CD4-positive, alpha-beta T cell treated with Interleukin-6 at 100 ng/mL for 8 hours (primary cell): ENCODE measurements around the gene LPP.
"Not testable (repeated sequence)": the region's sequence is repeated elsewhere in the genome, so short reads cannot be mapped to it uniquely, and the experiment has no call there.

Experiments
- DNase-seq: peaks from one replicate; pipeline ENCODE4 v3.0.0-alpha.2; 2020; ENCODE audit warnings: mixed read lengths, low spot score

LPP gene

DNA sequence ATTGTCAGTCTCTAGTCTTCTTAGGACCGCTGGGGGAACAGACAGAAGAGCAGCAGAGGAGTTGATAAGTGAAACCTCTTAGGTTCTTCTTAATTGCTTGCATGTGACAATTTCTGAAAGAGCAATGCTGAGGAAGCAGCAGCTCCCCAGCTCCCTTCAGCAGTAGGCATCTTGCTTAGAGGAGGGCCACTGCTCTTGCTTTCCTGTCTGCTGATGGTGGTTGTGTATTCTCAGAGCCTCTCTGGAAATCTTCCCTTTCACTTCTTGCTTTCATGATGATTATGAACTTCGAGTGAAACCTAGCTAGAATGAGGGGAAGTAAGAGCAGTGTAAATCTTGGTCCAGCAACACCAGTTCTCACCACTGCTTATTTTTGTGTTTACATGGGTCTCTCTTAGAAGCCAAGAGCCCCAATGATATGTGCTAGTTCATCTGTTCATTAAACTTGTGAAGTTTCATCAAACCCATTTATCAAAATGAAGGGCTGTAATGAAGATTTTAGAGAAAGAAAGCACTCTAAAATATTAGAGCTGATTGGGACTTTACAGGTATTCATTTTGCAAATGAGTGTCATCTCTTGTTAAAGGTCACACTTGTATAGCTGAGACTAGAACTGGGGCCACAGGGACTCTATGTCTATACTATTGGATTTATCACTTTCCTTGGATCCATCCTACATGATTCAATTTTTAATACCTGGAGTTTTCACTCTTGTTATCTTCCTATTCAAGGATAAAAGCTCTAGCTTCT, 246.7 kb downstream of the LPP start:
- peak; percentile 10 for DNase-seq

DNA sequence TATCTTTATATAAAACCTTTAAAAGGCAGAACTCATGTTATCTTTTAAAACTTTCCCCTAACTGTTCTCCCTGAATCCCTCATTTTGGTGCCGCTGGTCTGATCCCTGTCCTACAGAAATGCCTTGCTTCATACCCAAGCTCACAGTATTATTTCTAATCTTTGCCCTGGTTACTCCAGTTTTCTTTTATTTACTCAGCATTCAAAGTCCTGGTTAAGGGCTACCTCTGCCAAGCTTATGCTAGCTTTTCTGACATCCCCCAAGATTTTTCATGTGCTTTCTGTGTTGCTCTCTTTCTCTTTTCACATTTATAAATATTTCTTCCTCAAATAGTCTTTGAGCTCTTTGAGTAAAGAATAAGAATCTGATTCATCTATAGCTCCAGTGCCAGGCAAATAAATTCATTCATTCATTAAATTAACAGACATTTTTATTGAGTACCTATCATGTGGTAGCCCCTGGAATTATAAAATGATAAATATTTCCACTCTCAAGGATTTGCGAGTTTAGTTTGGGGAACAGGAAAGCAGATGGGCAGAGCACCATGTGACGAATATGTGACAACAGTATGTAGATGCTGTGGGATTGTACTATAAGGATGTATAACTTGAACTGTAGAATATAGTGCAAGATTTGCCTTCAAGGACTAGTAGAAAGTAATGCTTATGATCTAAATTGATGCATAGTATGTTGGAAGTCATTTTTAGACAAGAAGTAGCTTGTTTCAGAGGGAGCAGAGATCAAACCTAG, 247.5 kb downstream of the LPP start:
- no peak for DNase-seq

DNA sequence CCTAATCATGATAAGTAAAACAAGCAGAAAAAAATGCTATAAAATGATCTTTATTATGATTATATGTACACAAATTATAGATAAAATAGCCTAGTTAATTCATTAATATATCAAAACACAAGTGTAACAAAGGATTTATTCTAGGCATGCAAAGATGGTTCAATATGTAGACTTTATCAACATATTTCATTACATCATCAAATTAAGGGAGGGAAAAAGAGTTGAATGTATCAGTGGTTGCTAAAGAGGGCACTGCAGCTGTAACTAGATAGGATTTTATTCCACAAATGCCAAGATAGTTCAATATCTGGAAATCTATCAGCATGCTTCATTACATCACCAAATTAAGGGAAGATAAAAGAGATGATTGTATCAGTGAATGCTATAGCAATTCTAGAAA, 248.3 kb downstream of the LPP start:
- no peak for DNase-seq

DNA sequence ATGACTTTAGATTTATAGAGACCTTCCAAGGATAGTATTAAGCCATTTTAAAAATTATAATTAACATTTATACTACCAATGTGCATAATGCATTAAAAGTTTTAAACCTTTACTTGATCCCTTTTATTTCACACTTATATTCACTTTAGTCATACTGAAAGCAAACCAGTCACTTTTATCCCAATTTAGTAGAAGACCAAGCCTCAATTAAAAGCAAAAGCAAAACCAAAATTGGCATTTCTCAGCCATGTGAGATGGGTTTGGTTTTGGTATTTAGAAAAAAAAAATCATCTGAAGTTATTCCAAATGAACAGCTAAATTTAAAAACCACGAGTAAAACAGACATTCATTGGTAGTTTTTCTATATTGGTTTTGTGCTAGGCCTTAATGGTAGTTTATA, 249.4 kb downstream of the LPP start:
- DNase-seq: no peak

DNA sequence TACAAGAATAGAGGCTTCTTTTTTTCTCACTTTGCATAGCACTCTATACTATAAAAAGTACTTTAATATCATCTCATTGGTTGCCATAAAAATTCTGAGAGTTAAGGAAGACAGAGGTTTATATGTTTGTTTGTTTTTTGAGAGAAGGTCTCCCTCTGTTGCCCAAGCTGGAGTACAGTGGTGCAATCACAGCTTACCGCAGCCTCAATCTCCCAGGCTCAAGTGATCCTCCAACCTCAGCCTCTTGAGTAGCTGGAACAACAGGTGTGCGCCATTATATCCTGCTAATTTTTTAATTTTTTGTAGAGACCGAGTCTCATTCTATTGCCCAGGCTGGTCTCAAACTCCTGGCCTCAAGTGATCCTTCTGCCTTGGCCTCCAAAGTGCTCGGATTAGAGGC, 250.2 kb downstream of the LPP start:
- no peak for DNase-seq

DNA sequence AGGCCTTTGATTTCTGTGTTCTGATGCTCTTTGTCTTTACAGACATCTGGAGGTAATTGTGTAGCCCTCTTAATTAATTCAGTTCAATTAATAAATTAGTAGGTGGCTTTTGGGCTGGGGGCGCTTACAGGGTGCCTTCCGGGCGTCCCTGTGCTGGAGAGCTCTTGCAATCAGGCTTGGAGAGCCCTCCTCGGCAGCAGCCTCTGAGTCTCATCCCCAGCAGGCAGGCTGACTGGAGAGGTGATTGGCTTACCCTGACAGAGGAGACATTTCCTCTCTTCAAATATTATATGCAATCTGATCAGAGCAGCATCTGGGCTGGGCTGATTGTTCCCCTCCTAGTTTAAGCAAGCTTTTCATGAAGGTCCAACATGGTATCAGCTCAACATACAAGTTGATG, 250.7 kb downstream of the LPP start:
- DNase-seq: no peak

DNA sequence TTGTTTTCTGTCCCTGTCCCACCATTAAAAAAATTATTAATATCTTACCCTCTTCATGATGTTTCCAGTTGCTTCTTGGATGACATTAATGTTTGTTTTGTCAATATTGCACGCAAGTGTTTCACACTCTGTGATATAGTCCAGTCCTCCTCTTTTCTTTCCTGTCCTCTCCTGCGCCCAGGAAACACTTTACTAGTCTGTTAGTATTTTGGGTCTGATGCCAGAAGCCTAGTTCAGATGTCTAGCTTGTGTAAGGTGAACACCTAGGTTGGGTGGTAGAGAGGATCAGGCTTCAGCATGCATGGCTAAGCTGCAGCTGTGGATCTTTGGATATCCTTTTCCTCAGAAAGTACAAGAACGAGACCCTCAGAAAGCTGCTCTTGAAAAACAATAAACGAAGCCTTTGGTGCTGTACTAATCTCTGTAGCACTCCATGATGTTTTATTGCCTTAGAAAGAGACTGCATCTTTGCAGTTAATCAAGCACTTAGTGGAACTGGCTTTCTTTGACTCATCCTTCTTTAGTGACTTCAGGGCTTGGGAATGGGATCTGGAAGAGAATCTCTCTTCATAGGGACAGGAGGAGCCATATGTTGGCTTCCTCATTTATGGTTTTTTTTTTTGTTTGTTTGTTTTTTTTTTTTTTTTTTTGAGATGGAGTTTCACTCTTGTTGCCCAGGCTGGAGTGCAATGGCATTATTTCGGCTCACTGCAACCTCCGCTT, 253.4 kb downstream of the LPP start:
- DNase-seq: no peak

DNA sequence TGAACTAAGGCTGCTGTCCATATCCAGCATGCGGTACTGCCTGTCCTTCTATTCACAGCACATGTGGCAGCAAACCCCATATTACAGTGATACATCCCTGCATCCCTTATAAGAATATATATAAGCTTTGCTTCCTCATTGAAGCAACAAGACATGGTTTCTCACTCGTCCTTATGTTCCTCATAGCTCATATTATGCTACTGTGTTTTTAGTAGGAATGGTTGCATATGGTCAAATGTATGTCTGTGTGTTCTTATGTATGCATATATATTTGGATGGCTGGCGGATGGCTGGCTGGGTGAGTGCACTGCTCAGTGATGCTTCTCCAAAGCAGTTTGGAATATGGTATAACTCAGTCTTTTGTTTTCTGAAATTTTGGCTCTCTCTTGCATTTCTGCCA, 254.9 kb downstream of the LPP start:
- DNase-seq: no peak

DNA sequence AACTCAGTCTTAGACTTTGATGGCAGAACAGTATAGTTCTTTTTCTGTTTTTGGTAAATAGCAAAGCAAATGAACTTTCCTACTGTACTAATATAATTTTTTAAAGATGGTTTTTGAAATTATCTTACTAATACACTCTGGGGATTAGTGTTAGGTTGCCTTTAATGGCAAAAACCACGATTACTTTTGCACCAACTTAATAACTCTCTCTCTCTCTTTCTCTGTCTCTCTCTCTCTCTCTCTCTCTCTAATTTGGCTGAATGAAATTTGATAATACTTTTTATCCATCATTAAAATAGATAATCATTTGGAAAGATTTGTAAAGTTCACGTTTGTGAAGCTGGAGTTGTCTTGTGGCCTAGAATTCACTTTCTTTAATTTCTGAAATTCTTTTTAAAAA, 257.8 kb downstream of the LPP start:
- DNase-seq: no peak

DNA sequence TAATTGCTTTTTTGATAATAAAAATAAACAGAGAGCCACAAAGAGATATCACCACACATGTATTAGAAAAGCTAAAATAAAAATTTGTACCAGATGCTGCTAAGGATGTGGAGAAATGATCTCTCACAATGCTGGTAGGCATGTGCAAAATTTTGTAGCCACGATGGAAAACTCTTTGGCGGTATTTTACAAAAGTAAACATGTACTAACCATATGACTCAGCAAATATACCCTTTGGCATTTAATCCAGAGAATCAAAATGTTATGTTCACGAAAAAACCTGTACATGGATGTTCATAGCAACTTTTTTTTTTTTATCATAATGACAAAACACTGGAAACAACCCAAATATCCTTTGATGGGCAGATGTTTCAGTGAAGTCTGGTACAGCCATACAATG, 261.2 kb downstream of the LPP start:
- no peak for DNase-seq

DNA sequence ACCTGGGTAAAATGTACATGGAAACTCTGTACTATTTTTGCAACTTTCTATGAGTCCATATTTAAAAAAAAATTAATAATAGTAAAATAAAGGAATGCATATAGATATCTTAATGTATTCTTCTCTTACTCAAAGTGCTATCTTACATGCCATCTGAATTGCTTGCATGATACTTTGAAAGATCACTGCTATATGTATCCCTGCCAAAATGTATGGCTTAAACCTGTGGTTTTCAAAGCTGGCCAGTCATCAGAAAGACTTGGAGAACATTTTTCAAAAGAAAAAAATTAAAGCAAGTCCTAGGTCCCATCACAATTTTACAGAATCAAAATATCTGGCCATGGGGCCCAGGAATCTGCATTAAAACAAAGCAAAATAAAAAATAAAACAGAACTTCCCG, 262.1 kb downstream of the LPP start:
- no peak for DNase-seq

DNA sequence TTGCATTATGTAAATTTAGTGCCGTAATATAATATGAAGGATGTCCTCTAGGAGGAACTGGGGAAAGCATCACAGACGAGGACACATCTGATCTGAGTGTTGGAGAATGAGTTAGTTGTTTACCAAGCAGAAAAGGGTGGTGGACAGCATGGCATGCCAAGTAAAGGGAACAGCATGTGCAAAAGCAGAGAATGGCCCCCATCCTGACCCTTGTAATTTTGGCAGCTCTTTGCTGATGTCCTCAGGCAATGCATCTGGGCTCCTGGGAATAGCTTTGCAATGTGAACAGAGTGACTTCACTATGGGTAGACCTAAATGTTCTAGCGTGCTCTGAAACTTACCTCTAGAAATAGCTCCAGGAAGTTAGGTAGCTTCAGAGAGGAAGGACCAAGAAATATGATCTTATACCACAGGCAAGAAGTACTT, 263.3 kb downstream of the LPP start:
- no peak for DNase-seq

DNA sequence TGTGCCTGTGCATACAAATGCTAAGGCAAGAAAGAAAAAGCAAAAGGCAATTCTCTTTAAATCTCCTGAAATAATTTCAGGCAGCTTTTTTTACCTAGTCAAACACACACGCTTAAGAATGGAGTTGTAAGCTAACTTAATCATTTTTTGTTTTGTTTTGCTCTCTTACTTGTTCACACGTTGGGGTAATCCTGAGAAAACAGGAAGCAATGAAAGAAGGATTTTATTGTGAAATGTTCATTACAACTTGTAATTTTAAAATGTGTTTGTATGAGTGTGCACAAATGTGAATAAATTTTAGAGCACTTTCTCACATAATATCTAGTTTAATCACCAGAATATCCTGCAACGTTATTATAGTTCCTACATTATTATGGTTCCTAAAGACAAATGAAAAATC, 263.8 kb downstream of the LPP start:
- DNase-seq: no peak

DNA sequence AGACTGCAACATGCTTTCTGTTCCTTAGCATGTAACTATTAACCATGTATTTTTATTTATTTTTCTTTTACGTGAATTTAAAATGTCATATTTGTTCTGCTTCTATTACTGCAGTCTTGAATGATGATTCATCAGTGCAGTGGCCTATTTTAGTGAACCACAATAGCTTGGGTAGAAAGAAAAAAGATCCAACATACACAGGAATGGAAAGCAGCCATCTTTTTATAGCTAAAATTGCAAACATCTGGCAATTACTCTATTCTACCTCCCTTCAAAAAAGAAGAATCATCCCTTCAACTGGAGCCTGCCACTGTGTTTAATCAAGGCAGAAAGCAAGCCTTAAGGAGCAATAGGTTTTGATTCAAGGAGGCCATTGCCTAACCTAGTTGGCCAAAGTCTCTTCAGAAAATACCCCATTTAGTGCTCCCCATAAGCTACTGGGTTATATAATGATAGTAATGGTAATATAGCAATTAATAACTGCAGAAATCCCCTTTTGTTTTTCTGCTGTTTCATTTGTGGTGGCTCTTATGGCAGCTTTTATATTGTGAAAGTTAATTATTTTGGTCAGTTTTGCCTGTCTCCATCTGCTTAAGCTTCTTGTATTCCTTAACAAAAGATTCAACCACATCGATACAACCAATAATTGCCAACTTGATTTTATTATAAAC, 267.3 kb downstream of the LPP start:
- DNase-seq: no peak

DNA sequence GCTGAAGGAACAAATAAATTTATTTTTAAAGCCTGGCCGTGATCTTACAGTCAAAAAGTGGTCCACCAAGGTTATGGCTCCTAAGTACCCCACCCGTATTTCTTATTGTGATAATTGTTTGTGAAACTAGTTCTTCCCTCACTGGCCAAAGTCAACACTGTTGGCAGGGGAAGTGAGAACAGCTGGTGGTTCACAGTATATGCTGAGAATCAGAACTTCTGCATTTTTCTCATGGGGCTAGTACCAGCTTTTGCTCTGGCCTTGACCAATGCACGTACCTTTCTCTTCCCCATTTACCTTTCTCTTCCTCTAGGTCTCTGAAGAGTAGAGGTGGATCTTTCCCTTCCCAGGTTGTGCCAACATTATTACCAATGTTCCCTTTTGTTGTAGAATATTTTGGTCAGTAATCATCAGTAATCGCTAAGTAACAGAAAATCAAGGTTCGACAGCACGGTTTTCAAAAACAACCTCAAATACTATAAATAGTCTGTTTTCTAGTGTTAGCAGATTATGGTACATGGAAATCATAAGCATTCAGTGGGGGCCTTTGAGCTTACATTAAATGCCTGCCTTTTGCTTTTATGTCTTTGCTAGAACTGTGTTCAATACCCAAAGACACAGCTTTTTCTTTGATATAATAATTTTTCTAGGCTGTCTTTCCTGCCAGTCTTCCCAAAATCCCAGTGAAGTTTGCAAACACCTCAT, 268.0 kb downstream of the LPP start:
- no peak for DNase-seq

DNA sequence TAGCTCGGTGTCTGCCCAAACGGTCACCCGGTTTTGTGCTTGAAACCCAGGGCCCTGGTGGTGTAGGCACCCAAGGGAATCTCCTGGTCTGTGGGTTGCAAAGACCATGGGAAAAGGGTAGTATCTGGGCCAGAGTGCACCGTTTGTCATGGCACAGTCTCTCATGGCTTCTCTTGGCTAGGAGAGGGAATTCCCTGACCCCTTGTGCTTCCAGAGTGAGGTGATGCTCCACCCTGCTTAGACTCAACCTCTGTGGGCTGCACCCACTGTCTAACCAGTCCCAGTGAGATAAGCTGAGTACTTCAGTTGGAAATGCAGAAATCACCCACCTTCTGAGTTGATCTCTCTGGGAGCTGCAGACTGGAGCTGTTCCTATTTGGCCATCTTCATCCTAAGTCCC, 274.0 kb downstream of the LPP start:
- not testable (repeated sequence) for DNase-seq

DNA sequence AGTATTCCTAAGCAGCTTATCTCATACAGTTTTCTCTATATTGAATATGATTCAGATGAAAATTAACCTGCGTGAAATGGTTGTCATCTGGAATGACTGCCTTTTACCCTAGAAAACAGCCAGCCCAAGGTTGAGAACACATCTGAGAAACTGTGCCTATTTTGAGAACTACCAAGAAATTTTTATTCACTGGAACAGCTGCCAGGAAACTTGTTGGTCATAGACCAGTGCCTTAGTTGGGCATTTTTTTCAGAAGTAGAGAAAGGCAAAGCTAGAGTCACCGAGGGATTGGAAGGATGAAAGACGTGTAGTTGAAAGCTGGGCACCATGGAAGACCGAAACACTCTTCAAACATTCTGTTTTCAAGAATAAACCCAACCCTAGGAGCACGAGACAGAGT, 277.1 kb downstream of the LPP start:
- DNase-seq: no peak

DNA sequence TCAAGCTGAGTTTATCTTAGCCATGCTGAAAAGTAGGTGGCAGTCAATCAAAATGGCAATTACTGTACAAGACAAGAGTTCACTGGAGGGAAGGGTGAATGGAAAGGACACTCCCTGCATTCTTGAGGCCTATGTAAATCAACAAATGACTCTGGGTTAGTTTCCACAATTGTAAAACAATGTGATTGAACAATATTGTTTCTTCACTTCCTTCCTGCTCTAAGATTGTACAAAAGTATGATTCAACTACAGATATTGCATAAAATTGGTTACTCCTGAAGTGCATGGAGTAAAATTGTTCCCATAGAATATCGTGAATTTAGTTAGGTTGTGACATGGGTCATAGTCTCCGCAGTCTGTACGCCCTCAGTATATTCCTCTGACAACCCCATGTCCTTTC, 277.6 kb downstream of the LPP start:
- no peak for DNase-seq

DNA sequence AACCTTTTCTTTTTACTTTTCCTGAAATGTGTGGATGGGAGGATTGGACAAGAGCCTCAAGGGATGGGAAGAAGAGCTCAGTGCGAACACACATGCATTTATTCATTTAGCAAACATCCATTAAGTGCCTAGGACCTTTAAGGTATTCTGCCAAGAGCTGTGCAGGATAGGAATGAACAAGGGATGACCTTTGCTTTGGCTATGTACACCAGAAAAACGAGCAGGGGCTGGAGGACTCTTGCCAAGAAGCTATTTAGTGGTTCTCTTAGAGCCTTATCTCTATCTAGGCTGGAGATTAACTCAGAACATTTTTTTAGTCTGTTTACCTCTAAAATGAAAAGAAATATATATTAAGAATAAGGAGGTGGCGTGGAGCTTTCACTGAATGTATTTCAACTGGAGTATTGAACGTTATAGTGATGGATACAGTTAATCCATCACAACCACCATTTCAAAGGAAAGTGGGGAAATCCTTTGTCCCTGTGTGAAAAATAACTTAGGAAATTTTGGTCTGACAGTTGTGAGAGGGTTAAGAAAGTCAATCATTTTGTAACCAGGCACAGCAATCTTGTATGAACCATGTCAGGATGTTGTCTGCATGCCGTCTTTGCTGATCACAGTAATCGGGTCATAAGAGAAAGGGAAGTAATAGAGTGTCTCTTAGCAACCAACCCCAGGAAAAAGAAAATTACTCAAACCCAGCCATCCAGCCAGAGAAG, 279.0 kb downstream of the LPP start:
- DNase-seq: no peak

DNA sequence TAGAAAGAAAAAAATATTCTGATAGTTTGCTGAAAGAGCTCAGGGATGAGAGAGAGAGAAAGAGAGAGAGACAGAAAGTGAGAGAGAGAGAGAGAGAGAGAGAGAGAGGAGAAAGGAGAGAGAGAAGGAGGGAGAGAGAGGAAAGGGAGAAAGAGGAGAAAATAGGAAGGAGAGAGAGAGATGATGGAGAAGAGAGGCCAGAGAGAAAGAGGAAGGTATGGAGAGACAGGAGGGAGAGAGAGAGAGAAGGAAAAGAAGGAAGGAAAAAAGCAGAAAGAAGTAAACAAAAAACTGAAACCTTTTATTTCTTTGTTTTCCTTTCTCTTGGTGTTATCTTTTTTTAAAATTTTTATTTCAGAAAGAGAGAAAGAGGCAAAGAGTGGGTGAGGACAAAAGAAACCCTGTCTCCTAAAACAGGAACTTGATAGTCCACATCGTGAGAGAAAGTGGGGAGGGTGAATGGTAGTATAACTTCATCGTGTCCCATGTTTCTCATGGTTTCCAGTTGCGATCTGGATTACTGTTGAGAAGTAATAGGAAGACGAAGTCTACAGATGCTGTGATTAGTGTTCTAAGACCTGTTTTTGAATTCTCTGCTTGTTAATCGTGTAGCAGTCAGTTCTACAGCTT, 279.7 kb downstream of the LPP start:
- no peak for DNase-seq

DNA sequence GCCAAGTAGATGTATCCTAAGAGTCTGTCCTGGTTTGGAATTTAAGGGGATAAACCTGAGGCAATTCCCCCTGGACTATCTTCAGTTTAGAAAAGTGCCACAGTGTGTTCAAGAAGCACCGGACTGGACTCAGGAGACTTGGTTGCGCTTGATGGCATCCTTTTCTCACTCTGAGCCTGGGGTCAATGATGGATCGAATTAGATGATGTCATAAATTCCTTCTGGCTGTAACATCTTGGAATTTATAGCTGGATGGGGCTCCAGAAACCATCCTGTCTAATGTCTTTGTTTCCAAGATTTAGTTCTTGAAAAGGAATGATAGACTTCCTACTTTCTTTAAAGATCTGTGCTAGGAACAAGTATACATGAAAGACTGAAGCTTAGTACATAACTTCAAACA, 280.6 kb downstream of the LPP start:
- no peak for DNase-seq
